PFSK-1 (cell line): ENCODE measurements around the gene MT1M.

Experiments used
- FOXP2 ChIP-seq: optimal IDR thresholded peaks from 2 replicates; pipeline ENCODE3; 2011; ENCODE audit warnings: borderline replicate concordance, control low read depth, inconsistent platforms; ENCODE audit not compliant: insufficient read depth; ENCODE audit errors: extremely low read length, extremely low read depth
- POLR2AphosphoS5 ChIP-seq: IDR thresholded peaks from 2 replicates; pipeline ENCODE4 v1.6.1; 2012; ENCODE audit warnings: low read depth, mild to moderate bottlenecking, control low read depth, low read length, moderate library complexity
- SIN3A ChIP-seq: IDR thresholded peaks from 2 replicates; pipeline ENCODE4 v1.6.1; 2012; ENCODE audit warnings: mild to moderate bottlenecking, low read length, moderate library complexity, borderline replicate concordance; ENCODE audit not compliant: insufficient read depth
- TAF1 ChIP-seq: IDR thresholded peaks from 2 replicates; pipeline ENCODE4 v1.6.1; 2012; ENCODE audit warnings: low read length, control low read depth, borderline replicate concordance; ENCODE audit not compliant: insufficient read depth
- TF ChIP-seq, protein P1 (sequence below), 2 experiments: IDR thresholded peaks; 2 replicates each; pipeline versions ENCODE4 v1.6.1 to v1.8.0; 2011 to 2012; ENCODE audit warnings: low read depth in 2 of 2, low read length in 2 of 2, control low read depth in 1 of 2, inconsistent platforms in 1 of 2, mild to moderate bottlenecking in 1 of 2, moderate library complexity in 1 of 2; ENCODE audit not compliant: insufficient read depth in 1 of 2

MT1M gene

DNA sequence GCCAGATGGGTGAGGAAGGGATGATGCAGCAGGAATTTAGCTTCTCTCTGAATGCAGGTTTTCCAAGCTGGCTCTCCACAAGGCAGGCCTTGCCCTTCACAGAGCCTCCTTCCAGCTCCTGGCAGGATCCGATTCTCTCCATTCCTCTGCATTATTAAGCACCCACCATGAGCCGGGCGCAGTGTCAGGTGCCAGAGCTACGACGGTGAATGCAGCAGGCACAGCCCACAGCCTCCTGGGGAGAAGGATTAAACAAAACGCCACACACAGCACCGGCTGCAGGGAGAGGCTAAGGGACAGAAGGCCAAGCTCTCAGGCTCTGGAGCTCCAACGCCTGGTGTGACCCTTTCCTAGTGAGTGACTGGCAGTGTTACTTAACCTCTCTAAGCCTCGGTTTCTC lies 31.1 kb upstream of the MT1M start:
- TF ChIP-seq TAF1 (no peak), POLR2AphosphoS5 (no peak), FOXP2 (no peak), SIN3A (no peak)
- TF ChIP-seq, protein P1, sequence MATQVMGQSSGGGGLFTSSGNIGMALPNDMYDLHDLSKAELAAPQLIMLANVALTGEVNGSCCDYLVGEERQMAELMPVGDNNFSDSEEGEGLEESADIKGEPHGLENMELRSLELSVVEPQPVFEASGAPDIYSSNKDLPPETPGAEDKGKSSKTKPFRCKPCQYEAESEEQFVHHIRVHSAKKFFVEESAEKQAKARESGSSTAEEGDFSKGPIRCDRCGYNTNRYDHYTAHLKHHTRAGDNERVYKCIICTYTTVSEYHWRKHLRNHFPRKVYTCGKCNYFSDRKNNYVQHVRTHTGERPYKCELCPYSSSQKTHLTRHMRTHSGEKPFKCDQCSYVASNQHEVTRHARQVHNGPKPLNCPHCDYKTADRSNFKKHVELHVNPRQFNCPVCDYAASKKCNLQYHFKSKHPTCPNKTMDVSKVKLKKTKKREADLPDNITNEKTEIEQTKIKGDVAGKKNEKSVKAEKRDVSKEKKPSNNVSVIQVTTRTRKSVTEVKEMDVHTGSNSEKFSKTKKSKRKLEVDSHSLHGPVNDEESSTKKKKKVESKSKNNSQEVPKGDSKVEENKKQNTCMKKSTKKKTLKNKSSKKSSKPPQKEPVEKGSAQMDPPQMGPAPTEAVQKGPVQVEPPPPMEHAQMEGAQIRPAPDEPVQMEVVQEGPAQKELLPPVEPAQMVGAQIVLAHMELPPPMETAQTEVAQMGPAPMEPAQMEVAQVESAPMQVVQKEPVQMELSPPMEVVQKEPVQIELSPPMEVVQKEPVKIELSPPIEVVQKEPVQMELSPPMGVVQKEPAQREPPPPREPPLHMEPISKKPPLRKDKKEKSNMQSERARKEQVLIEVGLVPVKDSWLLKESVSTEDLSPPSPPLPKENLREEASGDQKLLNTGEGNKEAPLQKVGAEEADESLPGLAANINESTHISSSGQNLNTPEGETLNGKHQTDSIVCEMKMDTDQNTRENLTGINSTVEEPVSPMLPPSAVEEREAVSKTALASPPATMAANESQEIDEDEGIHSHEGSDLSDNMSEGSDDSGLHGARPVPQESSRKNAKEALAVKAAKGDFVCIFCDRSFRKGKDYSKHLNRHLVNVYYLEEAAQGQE (IDR thresholded peaks at IDR 0.05; ENCODE audit: insufficient read depth in 1 of 2, low read depth in 2 of 2, low read length in 2 of 2), result no peak

DNA sequence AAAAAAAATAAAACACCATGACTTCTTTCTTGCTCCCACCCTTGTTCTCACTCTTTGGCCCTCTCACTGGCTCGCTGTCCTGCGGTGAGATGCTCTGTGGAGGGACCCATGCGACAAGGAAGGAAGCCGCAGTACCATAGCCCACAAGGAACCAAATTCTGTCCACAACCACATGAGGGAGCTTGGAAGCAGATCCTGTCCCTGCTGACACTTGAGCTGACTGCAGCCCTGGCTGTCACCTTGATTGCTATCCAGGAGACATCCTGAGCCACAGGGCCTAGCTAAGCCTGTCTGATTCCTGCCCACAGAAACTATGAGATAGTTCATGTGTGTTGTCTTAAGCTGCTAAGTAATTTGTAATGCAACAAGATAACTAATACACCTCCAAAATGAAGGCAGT lies 28.9 kb upstream of the MT1M start:
- TF ChIP-seq POLR2AphosphoS5 (no peak), FOXP2 (no peak), SIN3A (no peak), TAF1 (no peak)
- TF ChIP-seq, protein P1 (IDR thresholded peaks at IDR 0.05; ENCODE audit: insufficient read depth in 1 of 2, low read depth in 2 of 2, low read length in 2 of 2), result no peak

DNA sequence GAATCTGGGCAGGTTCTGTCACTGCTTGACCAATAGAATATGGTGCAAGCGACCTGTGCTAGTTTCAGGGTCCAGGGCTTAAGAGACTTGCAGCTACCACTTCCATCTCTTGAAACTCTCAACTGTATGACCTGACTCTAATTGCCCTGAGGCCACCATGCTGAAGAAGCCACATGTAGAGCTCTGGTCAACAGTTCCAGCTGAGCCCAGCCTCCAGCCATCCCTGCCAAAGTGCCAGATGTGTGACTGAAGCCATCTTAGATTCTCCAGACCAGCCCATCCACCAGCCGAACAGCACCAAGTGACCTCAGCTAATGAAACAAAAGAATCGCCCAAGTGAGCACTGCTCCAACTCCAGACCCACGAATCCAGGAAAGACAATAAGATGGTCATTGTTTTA lies 27.5 kb upstream of the MT1M start:
- no peak for TF ChIP-seq SIN3A
- no peak for TF ChIP-seq POLR2AphosphoS5
- no peak for TF ChIP-seq FOXP2
- TF ChIP-seq, protein P1 (IDR thresholded peaks at IDR 0.05; ENCODE audit: insufficient read depth in 1 of 2, low read depth in 2 of 2, low read length in 2 of 2), result no peak
- TF ChIP-seq TAF1, result no peak

DNA sequence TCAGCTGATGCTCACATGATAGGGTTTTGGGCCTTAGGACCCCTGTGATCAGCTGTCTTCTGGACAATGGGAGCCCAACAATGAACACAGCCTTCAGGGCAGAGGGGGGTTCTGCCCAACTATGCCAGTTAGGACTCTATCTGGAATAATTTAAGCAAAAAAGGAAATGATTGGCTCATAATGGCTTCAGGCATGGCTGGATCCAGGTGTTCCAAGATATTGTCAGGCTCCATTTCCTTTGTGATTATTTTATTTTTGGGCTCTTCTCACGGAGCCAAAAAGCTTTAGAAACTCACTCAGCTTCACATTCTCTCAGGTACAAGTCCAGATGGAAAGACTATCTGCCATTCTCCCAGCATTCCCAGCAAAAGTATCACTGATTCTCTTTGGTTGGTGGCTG lies 27.0 kb upstream of the MT1M start:
- TF ChIP-seq TAF1 (no peak), FOXP2 (no peak), POLR2AphosphoS5 (no peak), SIN3A (no peak)
- TF ChIP-seq, protein P1 (IDR thresholded peaks at IDR 0.05; ENCODE audit: insufficient read depth in 1 of 2, low read depth in 2 of 2, low read length in 2 of 2), result no peak

DNA sequence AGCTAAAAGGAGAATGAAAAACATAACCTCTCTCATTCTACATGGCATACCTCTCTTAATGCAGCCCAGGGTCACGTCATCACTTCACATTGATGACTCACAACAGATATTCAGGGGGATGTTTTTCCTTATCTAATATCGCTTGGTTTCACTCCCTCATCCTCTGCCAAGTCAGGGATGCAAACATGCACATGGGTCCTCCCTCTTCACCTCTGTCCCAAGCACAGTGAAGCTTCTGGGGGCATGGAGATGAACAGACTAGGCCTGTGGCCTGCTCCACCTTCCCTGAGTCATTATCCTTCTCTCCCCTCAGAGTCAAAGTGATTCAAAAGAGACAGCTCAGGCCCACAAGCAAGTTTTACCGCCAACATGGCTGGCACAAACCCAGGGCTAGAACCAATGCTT lies 26.4 kb upstream of the MT1M start:
- TF ChIP-seq TAF1 (no peak), POLR2AphosphoS5 (no peak), SIN3A (no peak), FOXP2 (no peak)
- TF ChIP-seq, protein P1 (IDR thresholded peaks at IDR 0.05; ENCODE audit: insufficient read depth in 1 of 2, low read depth in 2 of 2, low read length in 2 of 2), result no peak
